Fibroblast of the aortic adventitia (primary cell): ENCODE measurements around the gene LHCGR. TPM values are rescaled to one million over a fixed set of nuclear protein-coding genes. Genes with fewer than 3 reads are reported as not detected.

Experiments used
- DNase-seq: peaks from one replicate; pipeline ENCODE4 v3.0.0-alpha.2; 2010; ENCODE audit warnings: low read depth
- H3K4me3 ChIP-seq: 2 replicates; pipeline ENCODE4 v1.5.1; 2011; ENCODE audit warnings: low read depth, mild to moderate bottlenecking, control low read depth, low read length, moderate library complexity
- total RNA-seq: library from RNA; depleted of rRNA; stranded (reverse); fragments of >200 nt; gene quantifications from 2 replicates; pipeline ENCODE4 v1.2.3, GENCODE V29; 2012; ENCODE audit warnings: low replicate concordance
- TF ChIP-seq, protein P1 (sequence below): IDR thresholded peaks from 2 replicates; pipeline ENCODE4 v1.5.1; 2011; ENCODE audit warnings: mild to moderate bottlenecking, low read length, control low read depth, inconsistent platforms; ENCODE audit not compliant: insufficient read depth

The LHCGR gene
- total RNA-seq, 1 donor, result not detected

DNA sequence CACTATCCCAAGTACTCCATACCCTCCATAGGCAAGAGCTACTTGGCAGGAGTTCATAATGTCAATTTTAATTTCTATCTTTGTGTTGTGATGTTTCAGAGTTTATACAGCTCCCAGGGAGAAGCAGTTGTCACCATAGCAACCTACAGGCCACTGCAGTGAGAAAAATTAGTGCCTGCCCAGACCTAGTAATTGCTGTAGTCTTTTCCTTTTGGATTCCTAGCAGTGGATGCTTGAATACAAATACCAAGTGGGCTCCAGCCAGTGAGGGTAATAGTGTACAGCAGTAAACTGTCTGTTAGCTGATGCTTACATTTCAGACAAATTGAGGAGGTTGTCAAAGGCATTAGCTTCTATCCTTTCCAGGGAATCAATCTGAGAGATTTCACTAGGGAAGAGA is 26.7 kb downstream of the LHCGR start:
- TF ChIP-seq, protein P1, sequence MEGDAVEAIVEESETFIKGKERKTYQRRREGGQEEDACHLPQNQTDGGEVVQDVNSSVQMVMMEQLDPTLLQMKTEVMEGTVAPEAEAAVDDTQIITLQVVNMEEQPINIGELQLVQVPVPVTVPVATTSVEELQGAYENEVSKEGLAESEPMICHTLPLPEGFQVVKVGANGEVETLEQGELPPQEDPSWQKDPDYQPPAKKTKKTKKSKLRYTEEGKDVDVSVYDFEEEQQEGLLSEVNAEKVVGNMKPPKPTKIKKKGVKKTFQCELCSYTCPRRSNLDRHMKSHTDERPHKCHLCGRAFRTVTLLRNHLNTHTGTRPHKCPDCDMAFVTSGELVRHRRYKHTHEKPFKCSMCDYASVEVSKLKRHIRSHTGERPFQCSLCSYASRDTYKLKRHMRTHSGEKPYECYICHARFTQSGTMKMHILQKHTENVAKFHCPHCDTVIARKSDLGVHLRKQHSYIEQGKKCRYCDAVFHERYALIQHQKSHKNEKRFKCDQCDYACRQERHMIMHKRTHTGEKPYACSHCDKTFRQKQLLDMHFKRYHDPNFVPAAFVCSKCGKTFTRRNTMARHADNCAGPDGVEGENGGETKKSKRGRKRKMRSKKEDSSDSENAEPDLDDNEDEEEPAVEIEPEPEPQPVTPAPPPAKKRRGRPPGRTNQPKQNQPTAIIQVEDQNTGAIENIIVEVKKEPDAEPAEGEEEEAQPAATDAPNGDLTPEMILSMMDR, result no peak
- no peak for DNase-seq
- no peak overlapping the region for H3K4me3 ChIP-seq

DNA sequence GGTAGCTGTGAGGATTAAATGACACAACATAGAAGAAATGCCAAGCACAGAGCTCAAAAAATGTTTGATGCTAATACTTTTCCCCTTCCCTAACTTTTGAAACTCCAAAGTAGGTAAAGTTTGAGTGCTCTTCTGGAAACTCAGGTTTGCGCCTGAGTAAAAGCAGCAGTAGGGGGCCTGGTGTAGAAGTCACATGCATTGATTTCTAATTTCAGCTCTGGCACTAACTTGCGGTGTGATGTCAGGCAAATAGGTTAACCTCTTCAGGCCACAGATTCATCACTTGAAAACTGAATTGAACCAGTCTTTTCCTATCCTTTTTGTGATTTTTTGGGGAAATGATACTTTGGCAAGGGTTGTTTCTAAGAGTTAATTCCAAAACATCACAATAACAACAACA is 27.2 kb downstream of the LHCGR start:
- TF ChIP-seq, protein P1, result no peak
- no peak for DNase-seq
- no peak overlapping the region for H3K4me3 ChIP-seq

DNA sequence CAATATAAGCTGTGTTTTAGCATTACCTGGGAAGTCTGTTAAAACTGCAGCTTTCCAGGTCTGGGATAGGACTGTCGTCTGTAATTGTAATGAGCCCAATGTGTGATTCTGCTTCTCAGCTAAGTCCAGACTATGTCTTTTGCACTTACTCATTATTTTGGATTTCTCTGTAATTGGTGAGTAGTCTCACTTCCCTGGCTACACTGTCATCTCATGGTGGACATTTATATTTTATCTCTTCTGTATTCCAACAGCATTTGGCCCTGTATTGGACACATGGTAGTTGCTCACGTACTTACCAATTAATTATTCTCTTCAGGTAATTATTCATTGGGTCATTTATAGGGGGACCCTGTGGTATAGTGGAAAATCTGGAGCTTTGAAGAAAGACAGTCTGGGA is 28.0 kb downstream of the LHCGR start:
- no peak for DNase-seq
- TF ChIP-seq, protein P1, result no peak
- no peak overlapping the region for H3K4me3 ChIP-seq

DNA sequence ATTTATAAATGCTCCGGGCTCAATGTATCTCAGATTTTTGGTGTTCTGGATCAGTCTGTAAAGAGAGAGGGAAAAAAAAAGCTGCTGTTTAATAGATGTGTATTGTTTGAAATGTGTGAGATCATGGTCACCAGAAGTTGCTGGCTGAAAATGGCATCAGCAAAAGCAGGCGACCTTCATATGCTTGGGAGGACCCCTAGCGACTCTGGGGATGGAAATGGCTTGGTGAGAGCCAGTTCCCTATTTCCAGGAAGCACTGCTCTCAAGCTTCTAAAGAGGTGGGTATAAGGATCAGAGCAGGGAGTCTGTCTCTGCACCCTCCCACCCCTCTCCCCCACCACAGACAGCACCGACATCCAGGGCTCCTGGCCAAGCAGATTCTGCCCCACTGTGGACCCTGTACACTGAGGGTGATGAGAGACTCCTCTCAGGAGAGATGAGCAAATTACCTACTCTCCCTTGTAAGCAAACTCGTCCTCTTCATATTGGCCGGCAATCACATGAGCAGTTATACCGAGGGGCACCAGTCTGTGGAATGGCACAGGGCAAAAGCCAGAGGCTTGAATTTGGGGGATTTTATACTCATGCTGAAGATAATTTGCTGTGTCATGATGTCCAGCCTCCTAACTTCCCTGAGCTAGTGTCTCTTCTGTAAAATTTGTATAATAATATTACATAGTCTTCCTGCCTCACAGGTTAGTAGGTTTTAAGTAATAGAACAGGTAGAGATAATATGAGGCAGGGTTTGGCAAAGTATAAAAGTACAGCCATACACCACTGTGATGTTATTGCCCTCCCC is 29.6 kb downstream of the LHCGR start:
- H3K4me3 ChIP-seq, result no peak overlapping the region
- TF ChIP-seq, protein P1, result no peak
- DNase-seq, result no peak

DNA sequence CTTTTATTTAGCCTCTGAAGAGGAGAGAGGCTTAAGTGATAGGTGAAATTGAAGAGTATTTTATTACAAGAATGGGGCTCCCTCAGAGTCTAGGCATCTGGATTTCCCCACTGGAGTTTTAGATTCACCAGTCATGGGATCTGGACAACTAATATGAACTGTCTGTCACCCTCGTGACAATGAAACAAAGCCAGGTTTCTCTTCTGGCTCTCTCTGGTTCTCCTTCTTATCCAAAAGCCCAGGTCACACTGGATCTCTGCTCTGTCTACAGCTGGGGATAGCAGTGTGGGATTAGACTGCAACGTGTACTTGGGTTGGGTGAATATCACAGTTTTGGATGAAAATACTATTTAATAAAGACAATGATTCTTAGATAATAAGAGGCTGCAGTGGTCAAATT is 31.2 kb downstream of the LHCGR start:
- TF ChIP-seq, protein P1, result no peak
- no peak for DNase-seq

DNA sequence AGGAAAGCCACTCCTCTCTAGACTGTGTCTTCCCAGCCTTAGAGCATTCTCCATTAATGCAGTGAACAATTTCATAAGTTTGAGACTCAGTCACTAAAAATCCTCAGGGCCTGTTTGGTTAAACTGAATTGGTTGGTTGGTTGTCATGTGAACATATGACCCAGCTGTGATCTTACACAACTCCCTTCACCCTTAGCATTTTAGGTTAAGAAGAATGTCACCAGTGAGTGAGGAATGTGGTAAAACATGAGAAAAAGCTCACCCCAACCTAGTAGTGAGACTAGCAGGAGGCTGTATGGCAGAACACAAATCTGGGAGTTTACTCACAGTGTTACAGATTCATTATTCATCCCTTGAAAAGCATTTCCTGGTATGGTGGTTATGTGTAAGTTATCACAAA is 32.4 kb downstream of the LHCGR start:
- H3K4me3 ChIP-seq, result no peak overlapping the region
- TF ChIP-seq, protein P1, result no peak
- DNase-seq, result no peak

More for the DNA sequence above, 31.2 kb downstream of the LHCGR start:
- H3K4me3 ChIP-seq, result no peak overlapping the region

DNA sequence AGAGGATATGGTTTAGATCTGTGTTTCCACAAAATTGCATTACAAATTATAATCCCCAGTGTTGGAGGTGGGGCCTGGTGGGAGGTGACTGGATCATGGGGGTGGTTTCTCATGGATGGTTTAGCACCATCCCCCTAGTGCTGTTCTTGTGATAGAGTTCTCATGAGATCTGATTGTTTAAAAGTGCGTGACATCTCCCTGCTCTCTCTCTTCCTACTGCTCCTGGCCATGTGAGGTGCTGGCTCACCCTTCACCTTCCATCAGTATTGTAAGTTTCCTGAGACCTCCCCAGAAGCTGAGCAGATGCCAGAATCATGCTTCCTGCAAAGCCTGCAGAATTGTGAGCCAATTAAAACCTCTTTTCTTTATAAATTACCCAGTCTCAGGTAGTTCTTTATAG is 33.1 kb downstream of the LHCGR start:
- no peak overlapping the region for H3K4me3 ChIP-seq
- TF ChIP-seq, protein P1, result no peak
- DNase-seq, result no peak
